Stimulated activated CD8-positive, alpha-beta memory T cell treated with anti-CD3 and anti-CD28 coated beads, Interleukin-2, amount 100 ng/mL, for 1 hour (primary cell): Measurements from ENCODE around the gene ANKRD6.

Experiments used
- DNase-seq, 2 donors: peaks; one replicate each; pipeline ENCODE4 v3.0.0-alpha.2; 2020; ENCODE audit warnings: low read depth in 2 of 2

ANKRD6 gene

DNA sequence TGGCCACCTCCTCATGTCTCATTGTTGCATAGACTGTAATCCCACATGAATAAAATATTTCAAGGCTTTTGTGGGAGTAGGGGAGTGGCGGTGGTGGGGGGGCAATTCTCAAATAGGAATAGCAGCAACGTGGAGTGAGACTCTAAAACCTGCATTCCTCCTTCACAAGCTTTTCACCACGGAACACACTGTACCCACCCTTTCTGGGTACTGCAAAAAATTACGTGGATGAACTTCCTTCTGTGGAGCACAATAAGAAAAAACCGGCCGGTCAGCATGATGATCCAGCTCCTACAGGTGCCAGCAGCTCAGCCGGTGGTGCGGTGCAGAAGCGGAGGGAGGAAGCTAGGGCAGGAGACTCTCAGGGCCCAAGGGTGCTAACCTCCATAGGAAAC is 19.9 kb upstream of the ANKRD6 start:
- DNase-seq = no peak

DNA sequence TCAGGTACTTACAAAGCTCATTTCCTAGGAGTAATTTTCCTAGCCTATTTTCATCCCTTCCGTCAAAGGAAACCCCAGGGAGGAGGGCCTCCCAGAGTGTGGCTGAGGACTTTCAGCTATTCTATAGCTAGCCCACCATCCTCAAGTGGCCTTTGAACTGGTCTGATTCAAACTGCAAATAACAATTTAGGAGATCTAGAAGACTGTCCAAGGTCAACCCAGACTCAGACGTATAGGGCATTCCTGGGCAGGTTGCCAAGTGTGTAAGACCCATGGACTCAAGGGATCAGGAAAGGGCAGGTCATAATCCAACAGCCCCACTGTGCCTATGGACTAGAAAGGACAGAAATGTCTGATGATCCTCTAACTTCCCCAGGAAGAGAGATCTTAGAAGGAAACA is 18.7 kb upstream of the ANKRD6 start:
- no peak for DNase-seq

DNA sequence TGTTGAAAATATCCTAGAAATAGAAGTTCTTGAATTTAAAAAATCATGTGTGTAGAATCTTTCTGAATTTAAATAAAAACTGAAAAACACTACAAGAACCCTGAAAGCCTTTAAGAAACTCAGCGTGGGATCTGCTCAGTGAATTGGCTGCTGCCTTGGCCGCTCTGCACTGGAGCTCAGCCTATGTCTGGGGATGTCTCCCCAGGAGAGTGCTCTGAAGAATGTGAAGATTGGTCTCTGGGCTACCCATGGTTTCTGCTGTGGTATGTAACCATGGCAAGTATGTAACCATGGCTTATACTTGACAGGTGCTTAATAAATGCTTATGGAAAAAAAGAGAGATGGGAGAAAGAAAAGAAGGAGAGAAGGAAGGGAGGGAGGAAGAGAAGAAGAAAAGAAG is 17.8 kb upstream of the ANKRD6 start:
- DNase-seq = no peak

DNA sequence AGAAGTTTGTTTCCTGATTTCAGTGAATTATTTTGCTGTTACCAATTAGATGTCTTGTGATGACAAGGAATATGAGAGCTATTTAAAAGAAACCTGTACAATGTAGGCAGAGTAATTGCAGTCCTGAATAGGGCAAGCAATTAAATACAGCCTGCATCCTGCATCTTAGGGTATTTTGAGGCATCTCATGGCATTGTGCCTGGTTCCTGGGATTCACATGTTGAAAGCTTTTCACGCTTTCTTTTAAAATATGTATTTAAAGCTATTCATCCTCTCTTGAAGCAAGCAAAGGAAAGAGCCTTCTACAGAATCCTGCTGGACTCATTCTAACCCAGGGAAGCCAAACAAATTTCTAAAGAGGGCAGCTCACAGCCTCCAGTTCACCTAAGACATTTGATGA is 16.2 kb upstream of the ANKRD6 start:
- DNase-seq = no peak

DNA sequence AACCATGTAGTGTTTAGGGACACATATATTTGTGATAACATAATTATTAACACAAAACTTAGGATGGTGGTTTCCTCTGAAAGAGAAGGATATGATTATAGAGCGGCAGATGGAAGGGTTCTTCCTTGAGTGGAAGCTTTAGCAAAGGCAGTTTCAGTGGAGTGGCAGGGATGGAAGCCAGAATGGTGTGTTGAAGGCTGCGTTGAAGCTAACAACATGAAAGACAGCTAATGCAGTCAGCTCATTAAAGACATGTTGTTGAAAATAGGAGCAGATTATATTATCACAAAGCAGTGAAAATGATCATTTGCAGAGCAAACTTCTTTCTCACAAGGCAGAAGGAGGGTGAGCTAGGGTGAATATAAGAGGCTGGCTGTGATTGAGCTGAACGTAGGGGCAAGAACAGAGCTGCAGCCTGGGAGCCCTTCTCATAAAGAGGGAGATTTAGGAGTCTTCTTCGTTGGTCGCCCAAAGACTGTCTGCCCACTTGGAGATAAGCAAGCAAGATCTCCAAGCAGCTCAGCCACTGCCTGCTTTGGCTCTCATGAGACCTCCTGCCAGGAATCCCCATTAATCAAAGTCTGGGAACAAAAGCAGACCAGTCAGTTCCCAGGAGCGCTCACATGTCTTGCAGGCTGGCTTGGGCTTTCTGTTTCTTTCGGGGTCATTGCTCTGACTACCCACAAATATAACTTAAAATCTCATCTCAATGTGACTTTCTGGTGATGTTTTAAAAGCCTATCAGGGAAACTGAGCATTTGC is 2.6 kb upstream of the ANKRD6 start:
- no peak for DNase-seq

DNA sequence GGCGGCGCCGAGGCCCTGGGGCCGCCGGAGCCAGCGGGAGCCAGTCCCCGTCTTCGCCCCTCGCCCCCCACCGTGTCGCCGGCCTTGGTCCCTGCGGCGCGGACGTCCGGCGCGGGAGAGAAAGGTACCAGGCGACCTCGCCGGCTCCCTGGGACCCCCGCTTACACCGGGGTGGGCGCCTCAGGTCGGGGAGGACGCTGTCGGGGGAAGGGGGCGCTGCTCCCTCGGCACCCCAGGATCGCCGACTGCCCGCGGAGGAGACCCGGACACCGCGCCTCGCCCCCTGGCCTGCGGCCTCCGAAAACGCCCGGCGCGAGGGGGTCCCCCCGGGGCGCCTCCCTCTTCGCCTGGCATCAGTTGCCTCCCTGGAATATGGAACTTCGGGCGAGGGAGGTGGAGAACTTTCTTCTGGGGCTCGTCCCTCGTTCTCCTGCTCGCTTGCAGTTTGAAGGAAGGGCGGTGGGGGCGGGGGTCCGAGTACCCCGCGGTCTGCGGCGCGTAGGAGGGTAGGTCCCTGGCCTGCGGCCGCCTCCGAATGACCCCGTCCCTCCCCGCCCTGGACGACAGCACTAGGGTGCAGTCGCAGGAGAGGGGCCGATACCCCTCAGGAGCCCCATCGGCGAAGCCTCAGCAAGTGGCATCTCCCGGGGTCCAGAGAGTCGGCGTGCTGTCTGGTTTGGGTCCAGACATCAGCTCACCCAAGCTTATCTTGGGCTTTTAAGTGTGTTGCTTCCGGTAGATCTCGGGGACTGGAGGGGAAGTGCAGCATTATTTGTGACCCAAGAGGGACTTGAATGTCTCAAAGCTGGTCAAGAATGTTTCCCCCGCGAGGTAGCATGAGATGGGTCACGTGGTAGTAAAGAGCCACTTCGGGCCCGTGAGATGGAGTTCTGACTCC is 549 bp downstream of the ANKRD6 start:
- DNase-seq = no peak

DNA sequence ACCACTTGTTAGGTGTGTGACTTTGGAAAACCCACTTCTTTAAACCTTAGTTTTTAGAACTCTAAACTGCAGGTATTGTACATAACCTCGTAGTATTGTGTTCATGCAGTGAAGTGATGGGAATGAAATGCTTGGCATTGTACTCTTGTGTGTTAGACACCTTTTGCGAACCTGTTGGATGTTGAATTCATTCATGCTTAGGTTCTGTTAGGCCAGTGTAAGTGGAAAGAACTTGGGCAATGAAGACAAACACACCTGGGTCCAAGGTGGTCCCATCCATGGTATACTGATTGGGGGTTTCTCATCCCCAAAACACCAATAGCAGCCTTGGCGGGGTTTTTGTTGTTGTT is 1.2 kb downstream of the ANKRD6 start:
- no peak for DNase-seq

DNA sequence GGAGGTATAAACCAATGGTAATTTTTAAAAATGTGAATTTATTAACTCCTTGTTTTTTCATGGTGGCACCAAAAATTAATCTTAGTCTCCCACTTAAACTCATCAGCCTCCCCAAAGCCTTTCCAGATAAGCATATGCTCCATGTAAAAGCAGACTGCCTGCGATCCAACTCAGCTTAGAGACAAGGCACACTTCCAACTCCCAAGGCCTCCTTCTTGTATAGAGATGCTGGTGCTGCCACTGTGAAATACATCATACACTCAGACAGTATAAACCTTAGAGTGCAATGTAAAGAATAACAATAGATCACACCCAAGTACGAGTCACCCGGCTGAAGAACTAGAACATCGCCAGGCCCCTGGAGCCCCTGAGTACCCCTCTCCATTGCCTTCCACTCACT is 2.0 kb downstream of the ANKRD6 start:
- no peak for DNase-seq

DNA sequence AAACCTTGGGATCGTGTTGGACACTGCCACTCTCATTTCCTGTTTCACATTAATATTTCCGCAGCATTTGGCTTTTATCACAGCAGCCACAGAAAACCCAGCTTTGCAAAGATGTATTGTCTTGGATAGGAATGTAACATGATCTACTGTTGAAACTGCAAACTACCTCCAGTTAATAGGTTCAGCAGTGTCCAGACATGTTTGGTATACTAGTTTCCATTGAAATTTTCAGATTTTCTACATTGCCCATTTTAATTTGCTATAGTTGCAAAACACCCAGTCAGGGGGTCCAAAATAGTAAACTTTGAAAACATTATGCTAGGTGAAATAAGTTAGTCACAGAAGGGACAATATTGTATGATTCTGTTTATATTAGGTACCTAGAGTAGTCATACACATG is 3.3 kb downstream of the ANKRD6 start:
- DNase-seq = no peak

DNA sequence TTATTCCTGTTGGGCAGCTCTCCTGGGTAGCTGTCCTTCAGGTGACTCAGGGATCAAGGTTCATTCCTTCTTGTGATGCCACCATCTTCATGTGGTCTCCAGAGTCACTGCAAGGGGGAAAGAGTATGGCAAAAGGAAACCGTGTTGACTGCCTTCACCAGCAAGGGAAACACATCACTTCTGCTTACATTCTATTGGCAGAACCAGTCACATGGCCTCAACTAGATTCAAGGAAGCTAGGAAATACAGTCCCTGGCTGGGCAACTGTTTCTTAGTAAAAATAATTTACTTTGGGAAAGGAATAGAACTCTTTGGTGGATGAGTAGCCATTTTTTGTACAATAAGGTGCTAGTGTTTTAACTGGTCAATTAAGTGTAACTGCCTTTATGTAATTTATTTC is 5.3 kb downstream of the ANKRD6 start:
- no peak for DNase-seq

DNA sequence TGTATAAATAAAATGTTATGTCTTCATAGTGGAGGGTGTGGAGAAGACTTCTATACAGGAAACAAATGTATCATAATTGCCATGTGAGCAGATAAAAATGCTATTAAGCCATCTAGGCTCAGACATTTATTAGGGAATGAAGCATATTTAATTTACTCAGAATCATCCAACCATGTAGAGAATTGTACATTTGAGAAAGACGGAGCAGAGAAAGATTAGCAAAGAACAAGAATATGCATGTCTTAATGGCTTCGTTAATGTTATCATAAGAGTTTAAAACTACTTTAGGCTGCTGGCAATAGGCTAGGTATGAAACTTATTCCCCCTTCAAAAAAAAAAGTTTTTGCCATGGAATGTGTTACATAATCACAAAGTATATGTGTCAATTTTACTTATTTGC is 6.1 kb downstream of the ANKRD6 start:
- no peak for DNase-seq

DNA sequence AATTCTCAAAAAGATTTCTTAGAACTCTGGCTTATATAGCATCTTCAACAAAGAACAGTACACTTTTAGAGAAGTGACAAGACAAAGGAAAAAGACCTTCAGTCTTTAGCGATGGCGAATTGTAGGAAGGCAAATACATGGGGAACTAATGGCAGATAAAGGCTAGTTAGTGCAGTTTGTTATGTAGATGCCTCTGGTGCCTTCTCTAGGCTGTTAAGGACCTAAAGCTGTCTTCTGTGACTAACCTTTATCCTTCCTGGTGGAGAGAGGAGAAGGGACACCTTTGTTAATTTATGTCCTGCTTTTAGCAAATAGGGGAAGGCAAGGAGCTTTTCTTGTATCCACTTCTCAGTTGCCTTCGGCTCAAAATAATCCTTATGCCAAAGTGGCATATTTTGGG is 7.2 kb downstream of the ANKRD6 start:
- DNase-seq = no peak

DNA sequence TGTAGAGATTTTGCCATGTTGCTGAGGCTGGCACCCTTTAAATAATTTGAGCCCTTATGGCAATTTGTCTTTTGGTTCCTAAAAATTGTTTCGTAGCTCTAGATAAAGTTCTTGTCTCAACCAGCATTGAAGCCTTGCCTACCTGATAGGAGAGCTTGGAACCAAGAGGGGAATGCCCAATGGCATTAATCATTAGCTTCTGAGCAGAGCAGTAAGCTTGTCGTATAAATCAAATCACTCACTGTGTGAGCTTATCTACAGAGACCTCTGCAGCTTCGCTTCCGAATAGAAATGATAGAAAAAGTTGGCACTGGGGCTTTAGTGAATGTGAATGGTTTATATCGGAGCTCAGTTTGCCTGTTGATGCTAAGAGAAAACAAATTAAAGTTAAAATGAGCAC is 10.7 kb downstream of the ANKRD6 start:
- no peak for DNase-seq

DNA sequence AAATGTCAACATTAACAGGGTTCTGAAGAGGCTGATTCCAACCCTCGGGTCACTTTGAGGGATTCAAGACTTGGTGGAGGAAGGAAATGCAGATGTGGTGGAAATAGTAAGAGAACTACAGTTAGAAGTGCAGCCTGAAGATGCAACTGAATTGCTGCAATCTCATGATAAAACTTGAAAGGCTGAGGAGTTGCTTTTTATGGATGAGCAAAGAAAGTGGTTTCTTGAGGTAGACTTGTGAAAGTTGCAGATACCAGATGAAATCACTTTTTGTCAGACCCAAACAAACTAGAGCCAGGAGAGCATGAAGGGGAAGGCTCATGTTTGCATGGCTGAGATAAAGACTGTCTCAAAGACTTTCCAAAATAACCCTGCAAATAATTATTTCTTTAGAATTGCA is 16.2 kb downstream of the ANKRD6 start:
- DNase-seq = no peak

DNA sequence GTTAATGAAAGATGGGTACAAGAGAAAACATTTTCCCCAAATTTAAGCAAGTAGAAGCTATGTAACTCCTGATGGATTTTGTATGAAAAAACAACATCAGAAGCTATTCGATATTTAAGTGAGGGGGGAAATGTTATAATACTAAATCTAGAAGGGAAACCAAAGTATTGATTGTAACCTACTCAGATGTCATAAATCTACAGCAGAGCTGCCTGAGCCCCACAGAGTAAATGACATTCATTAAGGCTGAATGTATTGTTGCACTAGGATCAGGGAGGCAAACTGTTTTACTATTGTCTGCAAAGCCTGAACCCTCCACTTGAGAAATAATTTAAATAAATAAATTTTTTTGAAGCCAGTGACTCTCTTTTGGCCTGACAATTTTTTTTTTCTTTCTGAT is 19.3 kb downstream of the ANKRD6 start:
- no peak for DNase-seq

DNA sequence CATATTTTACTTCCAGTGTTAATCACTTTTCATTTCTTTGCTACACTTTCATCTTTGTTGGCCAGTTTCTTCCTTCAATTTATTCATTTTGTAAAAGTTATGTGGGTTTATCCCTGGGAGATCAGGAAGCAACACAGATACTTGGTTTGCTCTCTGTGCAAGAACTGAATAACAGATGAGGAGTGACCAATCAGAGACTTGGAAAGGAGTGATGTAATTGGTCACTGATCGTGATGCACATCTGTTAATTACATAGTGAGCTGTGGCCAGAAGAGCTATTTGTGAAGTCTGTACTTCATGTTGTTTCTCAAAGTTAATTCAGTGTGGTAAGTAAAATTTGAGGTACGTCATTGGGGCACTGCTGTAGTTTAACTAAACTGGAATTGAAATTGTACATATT is 21.3 kb downstream of the ANKRD6 start:
- DNase-seq = no peak

DNA sequence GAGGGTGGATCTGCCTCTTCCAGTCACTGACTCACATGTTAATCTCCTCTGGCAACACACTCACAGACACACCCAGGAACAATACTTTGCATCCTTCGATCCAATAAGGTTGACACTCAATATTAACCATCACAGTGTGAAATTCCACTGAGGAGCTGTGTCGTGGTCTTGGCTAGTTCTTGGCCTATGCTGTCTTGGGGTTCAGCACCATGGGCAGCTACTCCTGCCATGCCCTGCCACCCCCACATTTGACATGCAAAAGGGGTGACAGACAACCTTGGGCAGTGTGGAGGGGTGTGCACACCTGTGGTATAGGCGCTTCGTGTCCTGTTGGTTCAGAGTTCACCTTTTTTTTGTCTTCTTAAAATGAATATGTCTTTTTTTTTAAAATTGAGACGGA is 25.8 kb downstream of the ANKRD6 start:
- DNase-seq = no peak

DNA sequence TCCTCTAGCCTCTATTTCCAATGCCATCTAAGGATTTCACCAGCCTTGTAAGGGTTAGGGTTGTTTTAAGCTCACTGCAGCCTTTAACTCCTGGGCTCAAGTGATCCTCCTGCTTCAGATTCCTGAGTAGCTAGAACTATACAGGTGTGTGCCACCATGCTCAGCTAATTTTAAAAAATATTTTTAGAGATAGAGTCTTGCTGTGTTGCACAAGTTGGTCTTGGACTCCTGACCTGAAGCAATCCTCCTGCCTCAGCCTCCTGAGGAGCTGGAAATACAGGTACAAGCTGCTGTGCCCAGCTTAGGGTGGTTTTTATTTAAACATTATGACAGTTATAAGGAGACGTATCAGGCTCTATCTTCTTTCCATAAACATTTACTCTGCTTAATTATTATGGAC is 26.5 kb downstream of the ANKRD6 start:
- DNase-seq = no peak

DNA sequence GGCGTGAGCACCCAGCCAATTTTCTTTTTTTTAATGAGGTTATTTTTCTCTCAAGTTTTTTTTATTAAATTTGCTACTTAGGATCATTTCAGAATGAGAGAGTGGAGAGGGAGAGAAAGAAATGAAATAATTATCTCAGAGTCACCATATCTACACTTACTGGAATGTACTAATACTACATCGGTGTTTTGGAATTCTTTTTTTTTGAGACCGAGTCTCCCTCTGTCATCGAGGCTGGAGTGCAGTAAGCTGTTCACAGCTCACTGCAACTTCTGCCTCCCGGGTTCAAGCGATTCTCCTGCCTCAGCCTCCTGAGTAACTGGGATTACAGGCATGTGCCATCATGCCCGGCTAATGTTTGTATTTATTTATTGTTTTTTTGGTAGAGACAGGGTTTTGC is 27.8 kb downstream of the ANKRD6 start:
- DNase-seq = no peak

DNA sequence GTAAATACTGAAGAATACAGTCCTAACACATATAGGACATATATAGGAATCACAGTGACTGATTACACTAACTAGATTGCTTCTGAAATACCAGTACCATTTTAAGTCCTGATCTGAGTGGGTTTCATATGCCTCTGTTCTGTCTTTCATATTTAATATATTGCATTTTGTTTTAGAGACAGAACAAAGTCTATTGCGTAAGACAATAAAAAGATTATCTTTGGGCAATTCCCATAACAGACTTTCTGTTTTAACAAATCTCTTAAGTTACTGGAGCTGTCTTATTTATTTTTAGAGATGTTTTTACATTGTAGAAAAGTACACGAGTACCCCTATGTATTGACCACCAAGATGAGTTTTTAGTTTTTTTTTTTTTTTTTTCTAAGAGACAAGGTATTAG is 29.6 kb downstream of the ANKRD6 start:
- DNase-seq = no peak

DNA sequence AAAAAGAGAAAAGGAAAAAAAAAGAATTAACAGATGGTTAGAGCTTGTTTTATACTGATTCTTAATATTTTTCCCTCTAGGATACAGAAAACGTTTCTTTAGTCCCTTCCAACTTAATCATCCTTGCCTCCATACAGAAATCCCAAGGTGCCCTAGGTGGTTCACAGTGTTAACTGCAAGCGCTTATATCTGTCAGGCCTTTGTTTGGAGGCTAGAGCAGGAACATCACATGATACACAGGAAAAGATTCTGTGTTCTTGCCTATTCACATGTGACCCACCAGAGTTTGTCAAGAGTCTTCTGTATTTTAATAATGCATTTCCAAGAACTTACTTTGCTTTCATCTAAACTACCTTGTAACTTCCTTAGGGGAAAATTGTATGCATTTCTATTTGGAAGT is 31.3 kb downstream of the ANKRD6 start:
- no peak for DNase-seq

DNA sequence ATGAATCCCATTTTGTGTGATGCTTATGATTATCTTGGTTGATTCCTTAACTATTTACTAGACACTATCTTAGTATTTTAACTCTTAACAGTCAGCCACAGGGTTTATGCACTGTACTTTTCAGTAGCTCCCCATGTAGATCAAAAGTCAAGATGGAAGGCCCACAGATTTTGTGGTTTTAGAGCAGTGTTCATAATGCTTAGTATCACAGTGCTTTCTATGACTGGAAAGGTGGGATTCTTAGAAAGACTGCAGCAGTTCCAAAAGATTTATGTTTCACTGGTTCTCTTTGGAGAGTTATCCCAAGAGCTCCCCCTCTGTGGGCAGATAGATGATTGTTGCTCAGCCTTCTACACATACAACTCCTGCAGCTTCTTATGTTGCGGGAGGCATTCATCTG is 34.5 kb downstream of the ANKRD6 start:
- DNase-seq = no peak

DNA sequence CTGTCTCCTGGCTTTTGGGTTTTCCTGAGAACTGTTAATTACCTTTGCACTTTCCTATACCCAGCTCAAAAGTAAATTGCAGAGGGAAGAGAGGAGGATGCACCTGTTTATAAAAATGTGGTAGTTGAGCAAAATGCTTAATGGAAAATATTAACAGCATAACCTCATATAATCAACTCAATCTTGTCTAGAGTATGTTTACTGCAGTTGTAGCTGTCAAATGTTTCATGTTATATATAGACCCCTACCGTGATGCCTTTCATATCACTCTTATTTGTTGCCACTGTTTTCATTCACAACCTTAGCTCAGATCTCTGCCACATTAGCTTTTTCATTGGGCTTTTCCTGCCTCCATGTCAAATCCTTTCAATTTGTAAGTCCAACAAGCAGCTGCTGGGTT is 36.0 kb downstream of the ANKRD6 start:
- DNase-seq = no peak
